Measurements from ENCODE around the gene TUBA4B. TPM values are rescaled to one million over a fixed set of nuclear protein-coding genes. Genes with fewer than 3 reads are reported as not detected.

Gene TUBA4B
- total RNA-seq, 1 donor from 2014 or later: not detected

- TF ChIP-seq, protein P1, sequence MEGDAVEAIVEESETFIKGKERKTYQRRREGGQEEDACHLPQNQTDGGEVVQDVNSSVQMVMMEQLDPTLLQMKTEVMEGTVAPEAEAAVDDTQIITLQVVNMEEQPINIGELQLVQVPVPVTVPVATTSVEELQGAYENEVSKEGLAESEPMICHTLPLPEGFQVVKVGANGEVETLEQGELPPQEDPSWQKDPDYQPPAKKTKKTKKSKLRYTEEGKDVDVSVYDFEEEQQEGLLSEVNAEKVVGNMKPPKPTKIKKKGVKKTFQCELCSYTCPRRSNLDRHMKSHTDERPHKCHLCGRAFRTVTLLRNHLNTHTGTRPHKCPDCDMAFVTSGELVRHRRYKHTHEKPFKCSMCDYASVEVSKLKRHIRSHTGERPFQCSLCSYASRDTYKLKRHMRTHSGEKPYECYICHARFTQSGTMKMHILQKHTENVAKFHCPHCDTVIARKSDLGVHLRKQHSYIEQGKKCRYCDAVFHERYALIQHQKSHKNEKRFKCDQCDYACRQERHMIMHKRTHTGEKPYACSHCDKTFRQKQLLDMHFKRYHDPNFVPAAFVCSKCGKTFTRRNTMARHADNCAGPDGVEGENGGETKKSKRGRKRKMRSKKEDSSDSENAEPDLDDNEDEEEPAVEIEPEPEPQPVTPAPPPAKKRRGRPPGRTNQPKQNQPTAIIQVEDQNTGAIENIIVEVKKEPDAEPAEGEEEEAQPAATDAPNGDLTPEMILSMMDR (IDR thresholded peaks at IDR 0.05; ENCODE audit: borderline replicate concordance): no peak
- H3K4me3 ChIP-seq: no peak overlapping the region
- H3K9me3 ChIP-seq (replicated peaks): no peaks in the 10 kb centered on the region
- peaks cover 82% of the 10 kb centered on the region for H3K27me3 ChIP-seq (ENCODE audit: low read depth)
- no peak overlapping the region for H3K27ac ChIP-seq (replicated peaks)
- intact Hi-C loops (cut with micrococcal nuclease): no loop called here
- DNase-seq: no peak
- H3K36me3 ChIP-seq: no peaks in the 10 kb centered on the region
- no peaks in the 10 kb centered on the region for H3K4me1 ChIP-seq
Measured at GRCh38 chr2:219314804-219315468, 61.9 kb downstream of the TUBA4B start.

Small RNA genes lying within 50 kb of the gene (microRNA-seq; reads per million reads assigned to microRNA genes)
- gene MIR153-1: not detected

Other genes with a start within 250 kb of the TUBA4B start
- gene CFAP65, start 211.7 kb upstream of the TUBA4B start, total RNA-seq: not detected
- not detected for gene IHH, start 192.3 kb upstream of the TUBA4B start, total RNA-seq
- gene NHEJ1, start 92.4 kb upstream of the TUBA4B start, total RNA-seq: 6.4 TPM
- 0.58 TPM for gene SLC23A3, start 83.2 kb upstream of the TUBA4B start, total RNA-seq
- 58.1 TPM for gene CNPPD1, start 76.3 kb upstream of the TUBA4B start, total RNA-seq
- 29.9 TPM for gene RETREG2, start 75.0 kb upstream of the TUBA4B start, total RNA-seq
- 19.7 TPM for gene ZFAND2B, start 46.5 kb upstream of the TUBA4B start, total RNA-seq
- gene ABCB6, start 34.3 kb upstream of the TUBA4B start, total RNA-seq: 21.5 TPM
- 78.2 TPM for gene ATG9A, start 23.6 kb upstream of the TUBA4B start, total RNA-seq
- gene ANKZF1, start 23.4 kb upstream of the TUBA4B start, total RNA-seq: 29.8 TPM
- 1.7 TPM for gene GLB1L, start 7.8 kb upstream of the TUBA4B start, total RNA-seq
- 19.2 TPM for gene STK16, start 7.8 kb upstream of the TUBA4B start, total RNA-seq
- 130 TPM for gene TUBA4A, start 675 bp downstream of the TUBA4B start, total RNA-seq
- gene DNAJB2, start 26.1 kb downstream of the TUBA4B start, total RNA-seq: 77.5 TPM
- 0.11 TPM for gene PTPRN, start 56.2 kb downstream of the TUBA4B start, total RNA-seq
- not detected for gene RESP18, start 79.5 kb downstream of the TUBA4B start, total RNA-seq
- gene DNPEP, start 134.7 kb downstream of the TUBA4B start, total RNA-seq: 73.0 TPM
- 15,954 TPM for gene DES, start 165.1 kb downstream of the TUBA4B start, total RNA-seq
- 145 TPM for gene SPEG, start 181.6 kb downstream of the TUBA4B start, total RNA-seq
- gene GMPPA, start 245.6 kb downstream of the TUBA4B start, total RNA-seq: 22.0 TPM